PFSK-1 (cell line): ENCODE measurements around the gene SKAP1.

Source experiments
- FOXP2 ChIP-seq: optimal IDR thresholded peaks from 2 replicates; pipeline ENCODE3; 2011; ENCODE audit warnings: borderline replicate concordance, control low read depth, inconsistent platforms; ENCODE audit not compliant: insufficient read depth; ENCODE audit errors: extremely low read length, extremely low read depth
- POLR2AphosphoS5 ChIP-seq: IDR thresholded peaks from 2 replicates; pipeline ENCODE4 v1.6.1; 2012; ENCODE audit warnings: low read depth, mild to moderate bottlenecking, control low read depth, low read length, moderate library complexity
- SIN3A ChIP-seq: IDR thresholded peaks from 2 replicates; pipeline ENCODE4 v1.6.1; 2012; ENCODE audit warnings: mild to moderate bottlenecking, low read length, moderate library complexity, borderline replicate concordance; ENCODE audit not compliant: insufficient read depth
- TAF1 ChIP-seq: IDR thresholded peaks from 2 replicates; pipeline ENCODE4 v1.6.1; 2012; ENCODE audit warnings: low read length, control low read depth, borderline replicate concordance; ENCODE audit not compliant: insufficient read depth
- TF ChIP-seq, protein P1 (sequence below), 2 experiments: IDR thresholded peaks; 2 replicates each; pipeline versions ENCODE4 v1.6.1 to v1.8.0; 2011 to 2012; ENCODE audit warnings: low read depth in 2 of 2, low read length in 2 of 2, control low read depth in 1 of 2, inconsistent platforms in 1 of 2, mild to moderate bottlenecking in 1 of 2, moderate library complexity in 1 of 2; ENCODE audit not compliant: insufficient read depth in 1 of 2

Gene SKAP1

DNA sequence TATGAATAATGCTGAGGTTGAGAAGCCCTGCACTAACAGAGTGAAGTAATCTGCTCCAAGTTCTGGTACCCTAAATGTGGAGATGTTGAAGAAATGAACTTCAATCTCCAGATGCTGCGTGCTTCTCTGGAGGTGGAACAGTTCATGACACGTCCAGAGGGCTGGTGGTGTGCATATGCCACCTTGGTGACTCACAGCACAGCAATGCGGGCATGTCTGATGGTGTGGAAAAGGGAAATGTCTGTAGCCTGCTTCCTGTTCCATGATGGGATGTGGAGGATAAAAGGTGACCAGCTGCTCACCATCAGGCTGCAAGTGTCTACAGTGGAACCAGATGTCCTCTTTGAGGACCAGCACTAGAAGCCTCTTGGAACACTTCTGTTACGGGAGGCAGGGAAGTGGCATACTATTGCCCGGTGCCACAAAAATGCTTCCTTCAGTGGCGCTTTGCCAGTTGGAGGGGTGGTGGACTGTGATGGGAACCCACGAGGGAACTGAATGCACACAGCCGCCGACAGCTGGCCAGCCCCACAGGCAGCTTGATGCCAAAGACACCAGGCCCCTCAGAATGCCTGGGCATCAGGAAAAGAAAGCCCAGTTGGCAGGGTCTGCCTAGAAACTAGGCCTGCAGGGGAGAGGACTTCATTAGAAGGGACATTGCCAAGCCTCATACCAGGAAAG, 302.5 kb downstream of the SKAP1 start:
- no peak for TF ChIP-seq FOXP2
- no peak for TF ChIP-seq TAF1
- no peak for TF ChIP-seq SIN3A
- TF ChIP-seq, protein P1, sequence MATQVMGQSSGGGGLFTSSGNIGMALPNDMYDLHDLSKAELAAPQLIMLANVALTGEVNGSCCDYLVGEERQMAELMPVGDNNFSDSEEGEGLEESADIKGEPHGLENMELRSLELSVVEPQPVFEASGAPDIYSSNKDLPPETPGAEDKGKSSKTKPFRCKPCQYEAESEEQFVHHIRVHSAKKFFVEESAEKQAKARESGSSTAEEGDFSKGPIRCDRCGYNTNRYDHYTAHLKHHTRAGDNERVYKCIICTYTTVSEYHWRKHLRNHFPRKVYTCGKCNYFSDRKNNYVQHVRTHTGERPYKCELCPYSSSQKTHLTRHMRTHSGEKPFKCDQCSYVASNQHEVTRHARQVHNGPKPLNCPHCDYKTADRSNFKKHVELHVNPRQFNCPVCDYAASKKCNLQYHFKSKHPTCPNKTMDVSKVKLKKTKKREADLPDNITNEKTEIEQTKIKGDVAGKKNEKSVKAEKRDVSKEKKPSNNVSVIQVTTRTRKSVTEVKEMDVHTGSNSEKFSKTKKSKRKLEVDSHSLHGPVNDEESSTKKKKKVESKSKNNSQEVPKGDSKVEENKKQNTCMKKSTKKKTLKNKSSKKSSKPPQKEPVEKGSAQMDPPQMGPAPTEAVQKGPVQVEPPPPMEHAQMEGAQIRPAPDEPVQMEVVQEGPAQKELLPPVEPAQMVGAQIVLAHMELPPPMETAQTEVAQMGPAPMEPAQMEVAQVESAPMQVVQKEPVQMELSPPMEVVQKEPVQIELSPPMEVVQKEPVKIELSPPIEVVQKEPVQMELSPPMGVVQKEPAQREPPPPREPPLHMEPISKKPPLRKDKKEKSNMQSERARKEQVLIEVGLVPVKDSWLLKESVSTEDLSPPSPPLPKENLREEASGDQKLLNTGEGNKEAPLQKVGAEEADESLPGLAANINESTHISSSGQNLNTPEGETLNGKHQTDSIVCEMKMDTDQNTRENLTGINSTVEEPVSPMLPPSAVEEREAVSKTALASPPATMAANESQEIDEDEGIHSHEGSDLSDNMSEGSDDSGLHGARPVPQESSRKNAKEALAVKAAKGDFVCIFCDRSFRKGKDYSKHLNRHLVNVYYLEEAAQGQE (IDR thresholded peaks at IDR 0.05; ENCODE audit: insufficient read depth in 1 of 2, low read depth in 2 of 2, low read length in 2 of 2) = no peak
- no peak for TF ChIP-seq POLR2AphosphoS5

DNA sequence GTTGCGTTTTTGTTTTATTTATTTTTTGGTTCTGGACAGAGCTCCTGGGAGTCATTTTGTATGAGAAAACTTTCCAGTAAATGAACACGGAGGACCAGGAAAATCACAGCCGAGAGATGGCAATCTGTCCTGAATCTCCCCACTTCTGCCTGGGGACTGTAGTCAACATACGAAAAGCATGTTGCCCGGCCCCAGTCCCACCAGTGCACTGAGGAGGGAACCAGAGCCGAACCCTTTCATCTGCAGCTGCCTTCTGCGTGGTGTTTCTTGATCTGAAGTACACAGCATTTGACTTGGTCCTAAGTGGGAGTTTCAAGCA, 303.5 kb downstream of the SKAP1 start:
- TF ChIP-seq FOXP2 (no peak), POLR2AphosphoS5 (no peak), TAF1 (no peak), SIN3A (no peak)
- TF ChIP-seq, protein P1 (IDR thresholded peaks at IDR 0.05; ENCODE audit: insufficient read depth in 1 of 2, low read depth in 2 of 2, low read length in 2 of 2) = no peak

DNA sequence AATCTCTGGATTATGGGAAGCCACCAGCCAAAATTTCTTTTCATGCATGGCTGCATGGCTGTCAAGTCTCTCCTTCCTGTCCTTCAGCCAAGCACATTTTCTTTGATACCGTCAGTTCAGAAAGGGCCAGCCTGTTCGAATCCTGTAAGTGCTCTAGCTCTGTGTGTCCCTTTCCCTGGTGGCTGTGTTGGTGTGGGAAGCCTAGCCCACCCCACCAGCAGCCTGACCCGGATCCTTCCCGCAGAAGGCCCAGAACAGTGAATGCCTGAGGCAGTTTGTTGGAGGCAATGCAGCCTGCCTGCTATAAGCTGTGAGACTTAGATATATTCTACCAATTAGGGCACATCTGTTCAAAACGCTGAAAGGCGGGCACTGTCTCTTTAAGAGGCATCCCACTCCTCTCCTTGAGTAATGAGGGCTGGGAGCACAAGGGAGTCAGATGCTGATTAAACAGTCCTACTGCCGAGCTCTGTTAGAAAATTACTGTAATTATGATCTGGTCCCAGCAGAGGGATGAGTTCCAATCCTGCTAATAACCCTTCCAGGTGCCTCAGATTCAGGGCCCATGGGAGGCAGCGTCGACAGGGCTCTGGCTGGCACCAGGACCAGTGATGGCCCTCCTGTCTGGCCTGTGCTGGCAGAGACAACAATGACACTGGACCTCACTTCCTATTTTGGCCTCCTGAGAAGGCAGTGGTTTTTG, 304.0 kb downstream of the SKAP1 start:
- TF ChIP-seq, protein P1 (IDR thresholded peaks at IDR 0.05; ENCODE audit: insufficient read depth in 1 of 2, low read depth in 2 of 2, low read length in 2 of 2) = no peak
- TF ChIP-seq TAF1 (no peak), SIN3A (no peak)

DNA sequence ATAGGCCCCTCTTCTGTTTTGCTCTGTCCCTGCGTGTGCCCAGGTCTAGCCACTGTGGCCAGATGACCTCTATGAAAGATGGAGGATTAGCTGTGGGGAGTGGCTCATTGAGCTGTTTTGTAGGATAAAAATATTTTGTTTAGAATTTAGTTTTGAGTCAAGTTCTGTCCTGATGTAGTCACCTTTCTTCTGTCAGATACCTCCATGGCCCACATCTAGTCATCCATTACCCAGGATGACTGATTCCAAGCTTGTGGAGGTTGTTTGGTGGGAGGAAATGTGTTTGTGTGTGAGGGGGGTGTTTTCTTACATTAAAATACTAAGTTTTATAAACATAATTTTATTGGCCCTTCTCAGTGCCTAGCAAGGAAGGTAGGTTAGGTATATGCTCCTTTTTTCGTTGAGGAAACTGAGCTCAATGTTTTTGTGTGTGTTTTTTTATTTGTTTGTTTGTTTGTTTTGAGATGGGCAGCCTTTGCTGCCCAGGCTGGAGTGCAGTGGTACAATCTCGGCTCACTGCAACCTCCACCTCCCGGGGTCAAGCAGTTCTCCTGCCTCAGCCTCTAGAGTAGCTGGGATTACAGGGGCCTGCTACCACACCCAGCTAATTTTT, 306.1 kb downstream of the SKAP1 start:
- TF ChIP-seq, protein P1 (IDR thresholded peaks at IDR 0.05; ENCODE audit: insufficient read depth in 1 of 2, low read depth in 2 of 2, low read length in 2 of 2) = no peak
- TF ChIP-seq SIN3A = no peak
- TF ChIP-seq POLR2AphosphoS5 = no peak
- no peak for TF ChIP-seq FOXP2
- TF ChIP-seq TAF1 = no peak
